WI38 (cell line): ENCODE results near the gene MEDAG.

Experiments
- H3K4me3 ChIP-seq: 2 replicates; pipeline ENCODE4 v1.5.1; 2011; ENCODE audit warnings: low read depth, mild to moderate bottlenecking, control low read depth, low read length
- TF ChIP-seq, protein P1 (sequence below): IDR thresholded peaks from 2 replicates; pipeline ENCODE4 v1.5.1; 2012; ENCODE audit warnings: low read depth, mild to moderate bottlenecking, control low read depth, low read length

MEDAG gene

DNA sequence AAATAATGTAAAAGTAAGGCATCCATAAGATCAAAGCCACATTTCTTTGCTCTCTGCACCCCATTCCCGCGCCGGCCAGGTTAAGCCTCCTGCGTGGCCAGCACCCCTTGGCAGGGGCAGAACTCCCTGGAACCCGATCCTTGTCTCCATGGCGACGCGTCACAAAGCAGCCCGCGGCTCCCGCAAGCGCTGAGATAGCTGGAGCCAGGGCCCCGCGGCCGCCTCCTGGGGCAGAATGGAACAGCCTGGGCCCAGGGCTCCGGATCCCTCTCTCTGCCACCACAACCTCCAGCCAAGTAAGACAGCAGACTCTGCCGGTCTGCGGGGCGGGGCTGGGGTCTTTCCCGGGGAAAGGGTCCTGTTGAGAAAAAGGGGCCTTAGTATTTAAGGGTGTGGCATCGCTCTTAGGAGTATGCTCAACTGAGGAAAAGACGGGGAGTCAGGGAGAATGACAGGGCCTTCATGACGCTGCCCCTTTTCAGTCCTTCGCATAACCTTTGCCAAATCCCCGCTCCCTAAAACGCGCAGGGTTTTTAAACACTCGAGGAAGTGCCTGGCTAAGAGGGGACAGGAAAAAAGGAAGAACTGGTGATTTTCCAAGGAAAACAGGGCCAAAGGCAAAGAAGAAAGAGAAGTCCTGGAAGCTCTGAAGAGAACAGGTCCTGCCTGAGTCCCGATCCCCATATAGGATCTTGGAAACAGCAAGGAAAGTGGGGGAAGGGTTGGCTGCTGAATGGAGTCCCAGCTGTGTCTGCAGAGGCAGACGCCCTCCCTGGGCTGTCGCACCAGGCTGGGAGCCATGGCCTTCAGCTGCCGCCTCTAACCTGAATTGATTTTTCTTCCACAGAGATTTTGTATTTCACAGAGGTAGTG lies 26.6 kb downstream of the MEDAG start, which contains the start of gene TEX26:
Gene TEX26, plus strand, starts transcription at position 176 of the 873 bp plus-strand sequence. Its CDS starts 60 bp downstream, at position 236.
- no peak within 1 kb of the TSS for H3K4me3 ChIP-seq
- TF ChIP-seq, protein P1, sequence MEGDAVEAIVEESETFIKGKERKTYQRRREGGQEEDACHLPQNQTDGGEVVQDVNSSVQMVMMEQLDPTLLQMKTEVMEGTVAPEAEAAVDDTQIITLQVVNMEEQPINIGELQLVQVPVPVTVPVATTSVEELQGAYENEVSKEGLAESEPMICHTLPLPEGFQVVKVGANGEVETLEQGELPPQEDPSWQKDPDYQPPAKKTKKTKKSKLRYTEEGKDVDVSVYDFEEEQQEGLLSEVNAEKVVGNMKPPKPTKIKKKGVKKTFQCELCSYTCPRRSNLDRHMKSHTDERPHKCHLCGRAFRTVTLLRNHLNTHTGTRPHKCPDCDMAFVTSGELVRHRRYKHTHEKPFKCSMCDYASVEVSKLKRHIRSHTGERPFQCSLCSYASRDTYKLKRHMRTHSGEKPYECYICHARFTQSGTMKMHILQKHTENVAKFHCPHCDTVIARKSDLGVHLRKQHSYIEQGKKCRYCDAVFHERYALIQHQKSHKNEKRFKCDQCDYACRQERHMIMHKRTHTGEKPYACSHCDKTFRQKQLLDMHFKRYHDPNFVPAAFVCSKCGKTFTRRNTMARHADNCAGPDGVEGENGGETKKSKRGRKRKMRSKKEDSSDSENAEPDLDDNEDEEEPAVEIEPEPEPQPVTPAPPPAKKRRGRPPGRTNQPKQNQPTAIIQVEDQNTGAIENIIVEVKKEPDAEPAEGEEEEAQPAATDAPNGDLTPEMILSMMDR = no peak

- TF ChIP-seq, protein P1 = no peak
- no peak overlapping the region for H3K4me3 ChIP-seq
Observed at GRCh38 chr13:30933354-30933670, 27.2 kb downstream of the MEDAG start.

DNA sequence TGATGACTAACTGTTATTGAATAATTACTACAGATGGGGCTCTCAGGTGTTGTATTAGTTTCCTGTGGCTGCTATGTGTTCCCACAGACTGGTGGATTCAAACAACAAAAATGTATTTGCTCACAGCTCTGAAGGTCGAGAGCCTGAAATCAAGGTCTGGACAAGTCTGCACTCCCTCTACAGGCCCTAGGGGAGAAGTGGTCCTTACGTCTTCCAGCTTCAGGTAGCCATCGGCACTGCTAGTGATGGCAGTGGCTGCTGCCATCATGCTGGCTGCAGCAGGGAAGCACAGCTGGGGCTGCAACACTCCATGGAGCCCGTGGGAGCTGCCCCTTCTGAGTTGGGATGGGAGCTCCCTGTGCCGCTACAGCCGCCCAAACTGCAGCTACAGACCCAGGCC lies 28.3 kb downstream of the MEDAG start:
- H3K4me3 ChIP-seq = no peak overlapping the region
- TF ChIP-seq, protein P1 = no peak; the same call in 1 of the 2 replicates

DNA sequence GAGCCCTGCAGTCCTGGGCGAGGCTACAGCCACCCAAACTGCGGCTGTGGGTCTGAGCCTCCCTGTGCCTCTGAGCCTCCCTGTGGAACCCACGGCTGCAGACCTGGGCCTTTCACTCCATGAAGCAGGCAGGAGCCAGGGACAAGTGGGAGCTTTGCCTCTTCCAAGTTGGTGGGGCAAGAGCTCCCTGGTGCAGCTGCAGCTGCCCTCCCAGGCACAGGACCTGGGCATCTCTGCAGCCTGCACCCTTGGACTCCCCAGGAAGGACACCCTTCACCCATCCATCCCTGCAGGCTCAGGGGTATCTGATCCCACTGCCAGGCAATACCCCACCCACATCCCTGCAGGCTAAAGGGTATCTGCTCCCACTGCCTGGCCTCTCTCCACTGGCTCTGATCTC lies 28.7 kb downstream of the MEDAG start:
- H3K4me3 ChIP-seq = no peak overlapping the region
- TF ChIP-seq, protein P1 = no peak

- no peak overlapping the region for H3K4me3 ChIP-seq
- TF ChIP-seq, protein P1 = no peak
Observed at GRCh38 chr13:30936971-30937370, 30.9 kb downstream of the MEDAG start.

GRCh38 chr13:30943881-30944280 lies 37.8 kb downstream of the MEDAG start:
- TF ChIP-seq, protein P1 = no peak
- H3K4me3 ChIP-seq = no peak overlapping the region

- no peak overlapping the region for H3K4me3 ChIP-seq
- TF ChIP-seq, protein P1 = no peak
Observed at GRCh38 chr13:30957258-30957943, 51.3 kb downstream of the MEDAG start.
